Activated T-cell treated with anti-CD3 and anti-CD28 coated beads, Interleukin-2, amount 50 U/mL, for 1 hour (primary cell): ENCODE data around the gene FRG2B.
"Not testable (repeated sequence)": the region's sequence is repeated elsewhere in the genome, so short reads cannot be mapped to it uniquely, and the experiment has no call there.

Experiments
- DNase-seq: peaks from one replicate; pipeline ENCODE4 v3.0.0-alpha.2; 2020

Gene FRG2B

GRCh38 chr10:133592716-133593115 is 33.9 kb downstream of the FRG2B start:
- DNase-seq: no peak

GRCh38 chr10:133590970-133591359 is 35.6 kb downstream of the FRG2B start:
- no peak for DNase-seq

GRCh38 chr10:133590226-133590969 is 36.2 kb downstream of the FRG2B start:
- DNase-seq: no peak

- not testable (repeated sequence) for DNase-seq
These were observed 49.6 kb downstream of the FRG2B start for GRCh38 chr10:133577037-133577436.
